ENCODE data around the gene CROCC. TPM values are rescaled to one million over a fixed set of nuclear protein-coding genes. Genes with fewer than 3 reads are reported as not detected.

CROCC gene
- total and polyA plus RNA-seq, 9 of the 15 experiments (the other 6 are each of a cell fraction or from before 2014, with no cell fraction given) = 0.17 to 15.4 (median 7.6) TPM

DNA sequence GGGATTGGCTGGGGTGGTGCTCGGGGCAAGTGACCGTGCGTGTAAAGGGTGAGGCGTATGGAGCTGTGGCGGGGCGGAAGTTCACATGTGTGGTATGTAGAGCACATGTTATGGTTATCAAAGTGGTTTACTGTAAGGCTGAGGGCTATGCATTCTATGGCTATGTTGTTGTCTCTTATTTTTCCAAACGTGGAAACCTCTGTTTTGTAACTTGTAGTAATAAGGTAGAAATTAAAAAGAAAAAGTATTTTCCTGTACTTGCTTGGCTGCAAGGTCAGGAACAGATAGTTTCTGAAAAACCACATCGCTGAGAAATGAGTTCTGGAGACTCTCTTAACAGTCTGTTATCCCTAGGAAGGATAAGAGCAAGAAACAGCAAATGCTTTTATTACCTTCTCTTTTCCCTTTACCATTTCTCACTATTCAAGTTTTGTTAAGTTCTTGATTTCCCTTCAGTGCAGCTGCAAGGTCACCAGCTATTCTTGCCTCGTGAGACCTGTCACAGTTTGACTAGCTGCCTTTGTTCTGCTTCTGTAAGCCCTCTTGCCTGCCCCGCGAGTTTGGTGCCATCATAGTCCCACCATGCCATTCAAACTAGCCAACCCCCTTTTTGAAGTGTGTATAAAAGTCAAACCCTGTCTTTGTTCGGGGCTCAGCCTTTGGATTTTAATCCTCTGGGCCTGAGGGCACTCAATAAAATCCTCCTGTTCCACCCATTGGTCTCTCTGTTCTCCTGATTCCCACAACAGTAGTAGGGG lies 16.4 kb upstream of the CROCC start (continued):
- TF ChIP-seq RAD21 (CRISPR knock-in tag; conservative IDR thresholded peaks at IDR 0.05 in 1 of 2, IDR thresholded peaks at IDR 0.05 in 1 of 2) (peak; percentile 16 to 53; a peak in 2 of 4 replicates), U2AF2 (optimal IDR thresholded peaks at IDR 0.05; ENCODE audit: low read depth, low read length) (no peak), ZNF76 (CRISPR knock-in tag; IDR thresholded peaks at IDR 0.05; ENCODE audit: borderline replicate concordance) (no peak), ZNF830 (CRISPR knock-in tag; IDR thresholded peaks at IDR 0.05) (peak; percentile 99), ZNF717 (CRISPR knock-in tag; IDR thresholded peaks at IDR 0.05) (peak; percentile 100), TGIF2 (CRISPR knock-in tag; IDR thresholded peaks at IDR 0.05) (peak; percentile 92; the same call in 1 of the 2 replicates)
- TF ChIP-seq, protein P1, sequence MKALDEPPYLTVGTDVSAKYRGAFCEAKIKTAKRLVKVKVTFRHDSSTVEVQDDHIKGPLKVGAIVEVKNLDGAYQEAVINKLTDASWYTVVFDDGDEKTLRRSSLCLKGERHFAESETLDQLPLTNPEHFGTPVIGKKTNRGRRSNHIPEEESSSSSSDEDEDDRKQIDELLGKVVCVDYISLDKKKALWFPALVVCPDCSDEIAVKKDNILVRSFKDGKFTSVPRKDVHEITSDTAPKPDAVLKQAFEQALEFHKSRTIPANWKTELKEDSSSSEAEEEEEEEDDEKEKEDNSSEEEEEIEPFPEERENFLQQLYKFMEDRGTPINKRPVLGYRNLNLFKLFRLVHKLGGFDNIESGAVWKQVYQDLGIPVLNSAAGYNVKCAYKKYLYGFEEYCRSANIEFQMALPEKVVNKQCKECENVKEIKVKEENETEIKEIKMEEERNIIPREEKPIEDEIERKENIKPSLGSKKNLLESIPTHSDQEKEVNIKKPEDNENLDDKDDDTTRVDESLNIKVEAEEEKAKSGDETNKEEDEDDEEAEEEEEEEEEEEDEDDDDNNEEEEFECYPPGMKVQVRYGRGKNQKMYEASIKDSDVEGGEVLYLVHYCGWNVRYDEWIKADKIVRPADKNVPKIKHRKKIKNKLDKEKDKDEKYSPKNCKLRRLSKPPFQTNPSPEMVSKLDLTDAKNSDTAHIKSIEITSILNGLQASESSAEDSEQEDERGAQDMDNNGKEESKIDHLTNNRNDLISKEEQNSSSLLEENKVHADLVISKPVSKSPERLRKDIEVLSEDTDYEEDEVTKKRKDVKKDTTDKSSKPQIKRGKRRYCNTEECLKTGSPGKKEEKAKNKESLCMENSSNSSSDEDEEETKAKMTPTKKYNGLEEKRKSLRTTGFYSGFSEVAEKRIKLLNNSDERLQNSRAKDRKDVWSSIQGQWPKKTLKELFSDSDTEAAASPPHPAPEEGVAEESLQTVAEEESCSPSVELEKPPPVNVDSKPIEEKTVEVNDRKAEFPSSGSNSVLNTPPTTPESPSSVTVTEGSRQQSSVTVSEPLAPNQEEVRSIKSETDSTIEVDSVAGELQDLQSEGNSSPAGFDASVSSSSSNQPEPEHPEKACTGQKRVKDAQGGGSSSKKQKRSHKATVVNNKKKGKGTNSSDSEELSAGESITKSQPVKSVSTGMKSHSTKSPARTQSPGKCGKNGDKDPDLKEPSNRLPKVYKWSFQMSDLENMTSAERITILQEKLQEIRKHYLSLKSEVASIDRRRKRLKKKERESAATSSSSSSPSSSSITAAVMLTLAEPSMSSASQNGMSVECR (CRISPR knock-in tag; IDR thresholded peaks at IDR 0.05) = peak; percentile 86
- TF ChIP-seq, protein P2, sequence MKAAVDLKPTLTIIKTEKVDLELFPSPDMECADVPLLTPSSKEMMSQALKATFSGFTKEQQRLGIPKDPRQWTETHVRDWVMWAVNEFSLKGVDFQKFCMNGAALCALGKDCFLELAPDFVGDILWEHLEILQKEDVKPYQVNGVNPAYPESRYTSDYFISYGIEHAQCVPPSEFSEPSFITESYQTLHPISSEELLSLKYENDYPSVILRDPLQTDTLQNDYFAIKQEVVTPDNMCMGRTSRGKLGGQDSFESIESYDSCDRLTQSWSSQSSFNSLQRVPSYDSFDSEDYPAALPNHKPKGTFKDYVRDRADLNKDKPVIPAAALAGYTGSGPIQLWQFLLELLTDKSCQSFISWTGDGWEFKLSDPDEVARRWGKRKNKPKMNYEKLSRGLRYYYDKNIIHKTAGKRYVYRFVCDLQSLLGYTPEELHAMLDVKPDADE (conservative IDR thresholded peaks at IDR 0.05; ENCODE audit: control insufficient read depth, low read depth, low read length) = peak; percentile 98
- TF ChIP-seq, protein P3, sequence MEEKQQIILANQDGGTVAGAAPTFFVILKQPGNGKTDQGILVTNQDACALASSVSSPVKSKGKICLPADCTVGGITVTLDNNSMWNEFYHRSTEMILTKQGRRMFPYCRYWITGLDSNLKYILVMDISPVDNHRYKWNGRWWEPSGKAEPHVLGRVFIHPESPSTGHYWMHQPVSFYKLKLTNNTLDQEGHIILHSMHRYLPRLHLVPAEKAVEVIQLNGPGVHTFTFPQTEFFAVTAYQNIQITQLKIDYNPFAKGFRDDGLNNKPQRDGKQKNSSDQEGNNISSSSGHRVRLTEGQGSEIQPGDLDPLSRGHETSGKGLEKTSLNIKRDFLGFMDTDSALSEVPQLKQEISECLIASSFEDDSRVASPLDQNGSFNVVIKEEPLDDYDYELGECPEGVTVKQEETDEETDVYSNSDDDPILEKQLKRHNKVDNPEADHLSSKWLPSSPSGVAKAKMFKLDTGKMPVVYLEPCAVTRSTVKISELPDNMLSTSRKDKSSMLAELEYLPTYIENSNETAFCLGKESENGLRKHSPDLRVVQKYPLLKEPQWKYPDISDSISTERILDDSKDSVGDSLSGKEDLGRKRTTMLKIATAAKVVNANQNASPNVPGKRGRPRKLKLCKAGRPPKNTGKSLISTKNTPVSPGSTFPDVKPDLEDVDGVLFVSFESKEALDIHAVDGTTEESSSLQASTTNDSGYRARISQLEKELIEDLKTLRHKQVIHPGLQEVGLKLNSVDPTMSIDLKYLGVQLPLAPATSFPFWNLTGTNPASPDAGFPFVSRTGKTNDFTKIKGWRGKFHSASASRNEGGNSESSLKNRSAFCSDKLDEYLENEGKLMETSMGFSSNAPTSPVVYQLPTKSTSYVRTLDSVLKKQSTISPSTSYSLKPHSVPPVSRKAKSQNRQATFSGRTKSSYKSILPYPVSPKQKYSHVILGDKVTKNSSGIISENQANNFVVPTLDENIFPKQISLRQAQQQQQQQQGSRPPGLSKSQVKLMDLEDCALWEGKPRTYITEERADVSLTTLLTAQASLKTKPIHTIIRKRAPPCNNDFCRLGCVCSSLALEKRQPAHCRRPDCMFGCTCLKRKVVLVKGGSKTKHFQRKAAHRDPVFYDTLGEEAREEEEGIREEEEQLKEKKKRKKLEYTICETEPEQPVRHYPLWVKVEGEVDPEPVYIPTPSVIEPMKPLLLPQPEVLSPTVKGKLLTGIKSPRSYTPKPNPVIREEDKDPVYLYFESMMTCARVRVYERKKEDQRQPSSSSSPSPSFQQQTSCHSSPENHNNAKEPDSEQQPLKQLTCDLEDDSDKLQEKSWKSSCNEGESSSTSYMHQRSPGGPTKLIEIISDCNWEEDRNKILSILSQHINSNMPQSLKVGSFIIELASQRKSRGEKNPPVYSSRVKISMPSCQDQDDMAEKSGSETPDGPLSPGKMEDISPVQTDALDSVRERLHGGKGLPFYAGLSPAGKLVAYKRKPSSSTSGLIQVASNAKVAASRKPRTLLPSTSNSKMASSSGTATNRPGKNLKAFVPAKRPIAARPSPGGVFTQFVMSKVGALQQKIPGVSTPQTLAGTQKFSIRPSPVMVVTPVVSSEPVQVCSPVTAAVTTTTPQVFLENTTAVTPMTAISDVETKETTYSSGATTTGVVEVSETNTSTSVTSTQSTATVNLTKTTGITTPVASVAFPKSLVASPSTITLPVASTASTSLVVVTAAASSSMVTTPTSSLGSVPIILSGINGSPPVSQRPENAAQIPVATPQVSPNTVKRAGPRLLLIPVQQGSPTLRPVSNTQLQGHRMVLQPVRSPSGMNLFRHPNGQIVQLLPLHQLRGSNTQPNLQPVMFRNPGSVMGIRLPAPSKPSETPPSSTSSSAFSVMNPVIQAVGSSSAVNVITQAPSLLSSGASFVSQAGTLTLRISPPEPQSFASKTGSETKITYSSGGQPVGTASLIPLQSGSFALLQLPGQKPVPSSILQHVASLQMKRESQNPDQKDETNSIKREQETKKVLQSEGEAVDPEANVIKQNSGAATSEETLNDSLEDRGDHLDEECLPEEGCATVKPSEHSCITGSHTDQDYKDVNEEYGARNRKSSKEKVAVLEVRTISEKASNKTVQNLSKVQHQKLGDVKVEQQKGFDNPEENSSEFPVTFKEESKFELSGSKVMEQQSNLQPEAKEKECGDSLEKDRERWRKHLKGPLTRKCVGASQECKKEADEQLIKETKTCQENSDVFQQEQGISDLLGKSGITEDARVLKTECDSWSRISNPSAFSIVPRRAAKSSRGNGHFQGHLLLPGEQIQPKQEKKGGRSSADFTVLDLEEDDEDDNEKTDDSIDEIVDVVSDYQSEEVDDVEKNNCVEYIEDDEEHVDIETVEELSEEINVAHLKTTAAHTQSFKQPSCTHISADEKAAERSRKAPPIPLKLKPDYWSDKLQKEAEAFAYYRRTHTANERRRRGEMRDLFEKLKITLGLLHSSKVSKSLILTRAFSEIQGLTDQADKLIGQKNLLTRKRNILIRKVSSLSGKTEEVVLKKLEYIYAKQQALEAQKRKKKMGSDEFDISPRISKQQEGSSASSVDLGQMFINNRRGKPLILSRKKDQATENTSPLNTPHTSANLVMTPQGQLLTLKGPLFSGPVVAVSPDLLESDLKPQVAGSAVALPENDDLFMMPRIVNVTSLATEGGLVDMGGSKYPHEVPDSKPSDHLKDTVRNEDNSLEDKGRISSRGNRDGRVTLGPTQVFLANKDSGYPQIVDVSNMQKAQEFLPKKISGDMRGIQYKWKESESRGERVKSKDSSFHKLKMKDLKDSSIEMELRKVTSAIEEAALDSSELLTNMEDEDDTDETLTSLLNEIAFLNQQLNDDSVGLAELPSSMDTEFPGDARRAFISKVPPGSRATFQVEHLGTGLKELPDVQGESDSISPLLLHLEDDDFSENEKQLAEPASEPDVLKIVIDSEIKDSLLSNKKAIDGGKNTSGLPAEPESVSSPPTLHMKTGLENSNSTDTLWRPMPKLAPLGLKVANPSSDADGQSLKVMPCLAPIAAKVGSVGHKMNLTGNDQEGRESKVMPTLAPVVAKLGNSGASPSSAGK (IDR thresholded peaks at IDR 0.05) = peak; percentile 50; the same call in 1 of the 2 replicates
